DOHH2 (cell line): Measurements from ENCODE around the gene CRLF2.
"Not testable (repeated sequence)": the region's sequence is repeated elsewhere in the genome, so short reads cannot be mapped to it uniquely, and the experiment has no call there.

Experiments
- H3F3A ChIP-seq: fragments of 200-600 bp; sonication (generic), shearing (Covaris generic); 2 replicates; pipeline ENCODE4 v1.6.0; 2016; ENCODE audit warnings: antibody characterized with exemption, mild to moderate bottlenecking; ENCODE audit not compliant: control insufficient read depth, insufficient read depth
- H3K27ac ChIP-seq: fragments of 200-600 bp; sonication (generic); 2 replicates; pipeline ENCODE4 v1.5.1; 2014; ENCODE audit warnings: low read depth, mild to moderate bottlenecking, low read length, moderate library complexity
- H3K27me3 ChIP-seq: fragments of 200-600 bp; sonication (generic); 2 replicates; pipeline ENCODE4 v1.6.1; 2014; ENCODE audit warnings: mild to moderate bottlenecking, low read length, mixed read lengths; ENCODE audit not compliant: control insufficient read depth
- H3K36me3 ChIP-seq: fragments of 200-600 bp; sonication (generic); 2 replicates; pipeline ENCODE4 v1.6.1; 2014; ENCODE audit warnings: mild to moderate bottlenecking, low read length, moderate library complexity, mixed read lengths; ENCODE audit not compliant: control insufficient read depth
- H3K4me1 ChIP-seq: fragments of 200-600 bp; sonication (generic); 2 replicates; pipeline ENCODE4 v1.6.1; 2014; ENCODE audit warnings: mild to moderate bottlenecking, low read length, mixed read lengths; ENCODE audit not compliant: control insufficient read depth
- H3K4me2 ChIP-seq: fragments of 200-600 bp; sonication (generic); 2 replicates; pipeline ENCODE4 v1.6.0; 2014; ENCODE audit warnings: mild to moderate bottlenecking, low read length, moderate library complexity
- H3K4me3 ChIP-seq: fragments of 200-600 bp; sonication (generic); 2 replicates; pipeline ENCODE4 v1.5.1; 2014; ENCODE audit warnings: mild to moderate bottlenecking, low read length, mixed read lengths
- H3K79me2 ChIP-seq: fragments of 200-600 bp; sonication (generic); 2 replicates; pipeline ENCODE4 v1.6.1; 2014; ENCODE audit warnings: mild to moderate bottlenecking, low read length, mixed read lengths; ENCODE audit not compliant: control insufficient read depth
- H3K9me2 ChIP-seq: fragments of 200-600 bp; sonication (generic); replicated peaks from 2 replicates; pipeline ENCODE4 v1.6.1; 2014; ENCODE audit warnings: mild to moderate bottlenecking, low read length, mixed read lengths; ENCODE audit not compliant: control insufficient read depth
- H3K9me3 ChIP-seq: fragments of 200-600 bp; sonication (generic); 2 replicates; pipeline ENCODE4 v1.6.1; 2014; ENCODE audit warnings: antibody characterized with exemption, low read length, mixed read lengths; ENCODE audit not compliant: control insufficient read depth, insufficient read depth
- H4K20me1 ChIP-seq: fragments of 200-600 bp; sonication (generic); 2 replicates; pipeline ENCODE4 v1.6.0; 2014; ENCODE audit warnings: low read depth, mild to moderate bottlenecking, antibody characterized with exemption, low read length, moderate library complexity; ENCODE audit not compliant: control insufficient read depth, insufficient read depth
- CTCF ChIP-seq: fragments of 200-600 bp; sonication (generic); IDR thresholded peaks from one replicate; pipeline ENCODE4 v1.5.1; 2014; ENCODE audit warnings: antibody characterized with exemption, mild to moderate bottlenecking, low read depth, low read length; ENCODE audit not compliant: poor library complexity, severe bottlenecking
- EZH2phosphoT487 ChIP-seq: fragments of 200-600 bp; sonication (generic); IDR thresholded peaks from 2 replicates; pipeline ENCODE4 v1.6.1; 2017; ENCODE audit warnings: borderline replicate concordance, mild to moderate bottlenecking, antibody characterized with exemption, low read length, moderate library complexity, mixed read lengths

CRLF2 gene

GRCh38 chrX:1178580-1179057, 33.8 kb downstream of the CRLF2 start:
- no peaks in the 10 kb centered on the region for H3K9me2 ChIP-seq
- TF ChIP-seq CTCF (no peak), EZH2phosphoT487 (no peak)
- H3K4me3 ChIP-seq = no peak overlapping the region
- no peak overlapping the region for H3K4me2 ChIP-seq
- peaks cover 9% of the 10 kb centered on the region for H3F3A ChIP-seq
- no peaks in the 10 kb centered on the region for H3K9me3 ChIP-seq
- H3K27ac ChIP-seq = no peak overlapping the region
- H4K20me1 ChIP-seq = no peaks in the 10 kb centered on the region
- no peaks in the 10 kb centered on the region for H3K27me3 ChIP-seq
- no peaks in the 10 kb centered on the region for H3K4me1 ChIP-seq
- H3K36me3 ChIP-seq = no peaks in the 10 kb centered on the region
- H3K79me2 ChIP-seq = no peaks in the 10 kb centered on the region

DNA sequence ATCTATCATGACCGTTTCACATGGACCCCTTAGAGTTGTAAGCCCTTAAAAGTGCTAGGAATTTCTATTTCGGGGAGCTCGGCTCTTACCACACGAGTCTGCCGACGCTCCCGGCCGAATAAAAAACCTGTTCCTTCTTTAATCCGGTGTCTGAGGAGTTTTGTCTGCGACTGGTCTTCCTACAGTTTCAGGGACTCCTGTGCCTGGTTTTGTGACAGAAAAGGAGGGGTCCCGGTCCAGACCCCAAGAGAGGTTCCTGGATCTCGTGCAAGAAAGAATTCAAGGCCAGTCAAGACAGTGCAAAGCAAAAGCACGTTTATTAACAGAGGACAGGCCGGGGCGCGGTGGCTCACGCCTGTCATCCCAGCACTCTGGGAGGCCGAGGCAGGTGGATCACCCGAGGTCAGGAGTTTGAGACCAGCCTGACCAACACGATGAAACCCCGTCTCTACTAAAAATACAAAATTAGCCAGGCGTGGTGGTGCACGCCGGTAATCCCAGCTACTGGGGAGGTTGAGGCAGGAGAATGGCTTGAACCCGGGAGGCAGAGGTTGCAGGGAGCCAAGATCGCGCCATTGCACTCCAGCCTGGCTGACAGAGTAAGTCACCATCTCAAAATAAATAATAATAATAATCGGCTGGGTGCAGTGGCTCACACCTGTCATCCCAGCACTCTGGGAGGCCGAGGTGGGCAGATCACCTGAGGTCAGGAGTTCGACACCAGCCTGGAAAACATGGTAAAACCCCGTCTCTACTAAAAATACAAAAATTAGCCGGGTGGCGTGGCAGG, 35.7 kb downstream of the CRLF2 start:
- not testable (repeated sequence) for H3K9me2 ChIP-seq, H3K27me3 ChIP-seq, H3K4me3 ChIP-seq, H3K27ac ChIP-seq, H3K36me3 ChIP-seq, H3K9me3 ChIP-seq, H3K79me2 ChIP-seq, H3K4me1 ChIP-seq, H3F3A ChIP-seq, H4K20me1 ChIP-seq, H3K4me2 ChIP-seq

GRCh38 chrX:1174609-1175545, 37.6 kb downstream of the CRLF2 start:
- H3K4me2 ChIP-seq, H3K9me2 ChIP-seq, H3K27me3 ChIP-seq, H3K9me3 ChIP-seq, H3K79me2 ChIP-seq, H3K4me3 ChIP-seq, H3K36me3 ChIP-seq, H3K4me1 ChIP-seq, H4K20me1 ChIP-seq, H3K27ac ChIP-seq, H3F3A ChIP-seq: not testable (repeated sequence)

- not testable (repeated sequence) for H3K79me2 ChIP-seq, H3K4me3 ChIP-seq, H3K36me3 ChIP-seq, H3K9me3 ChIP-seq, H3K4me2 ChIP-seq, H4K20me1 ChIP-seq, H3K9me2 ChIP-seq, H3K27me3 ChIP-seq, H3K27ac ChIP-seq, H3K4me1 ChIP-seq, H3F3A ChIP-seq
These were observed 39.0 kb downstream of the CRLF2 start for GRCh38 chrX:1173435-1173834.
